Left lobe of liver (tissue), 2 donors: ENCODE measurements around the gene PCSK6. TPM values are rescaled to one million over a fixed set of nuclear protein-coding genes. Genes with fewer than 3 reads are reported as not detected.
A peak's percentile ranks its signal among the peaks of the same experiment; 100 is the strongest.
"Not testable (repeated sequence)": the region's sequence is repeated elsewhere in the genome, so short reads cannot be mapped to it uniquely, and the experiment has no call there.

ENCODE experiments used
- ATAC-seq: fragments of 200-7000 bp; cut with Tn5 transposase; one replicate; pipeline ENCODE4 v1.9.1; 2020; ENCODE audit warnings: mild to moderate bottlenecking, moderate library complexity
- DNase-seq: peaks from one replicate; pipeline ENCODE4 v3.0.0-alpha.2; 2020; ENCODE audit warnings: low spot score
- total RNA-seq: library from RNA; stranded (reverse); gene quantifications from one replicate; pipeline ENCODE4 v1.2.1, GENCODE V29; 2021
- donor health status: DM: no; HTN: no; CAD: no; lungs with moderate emphysema.
- donor health status: DM: no; HTN: yes; CAD: no.

Gene PCSK6
- total RNA-seq, 1 donor from 2014 or later = 180 TPM

GRCh38 chr15:101409621-101410020, 79.9 kb downstream of the PCSK6 start:
- DNase-seq (no peak), ATAC-seq (no peak)

DNA sequence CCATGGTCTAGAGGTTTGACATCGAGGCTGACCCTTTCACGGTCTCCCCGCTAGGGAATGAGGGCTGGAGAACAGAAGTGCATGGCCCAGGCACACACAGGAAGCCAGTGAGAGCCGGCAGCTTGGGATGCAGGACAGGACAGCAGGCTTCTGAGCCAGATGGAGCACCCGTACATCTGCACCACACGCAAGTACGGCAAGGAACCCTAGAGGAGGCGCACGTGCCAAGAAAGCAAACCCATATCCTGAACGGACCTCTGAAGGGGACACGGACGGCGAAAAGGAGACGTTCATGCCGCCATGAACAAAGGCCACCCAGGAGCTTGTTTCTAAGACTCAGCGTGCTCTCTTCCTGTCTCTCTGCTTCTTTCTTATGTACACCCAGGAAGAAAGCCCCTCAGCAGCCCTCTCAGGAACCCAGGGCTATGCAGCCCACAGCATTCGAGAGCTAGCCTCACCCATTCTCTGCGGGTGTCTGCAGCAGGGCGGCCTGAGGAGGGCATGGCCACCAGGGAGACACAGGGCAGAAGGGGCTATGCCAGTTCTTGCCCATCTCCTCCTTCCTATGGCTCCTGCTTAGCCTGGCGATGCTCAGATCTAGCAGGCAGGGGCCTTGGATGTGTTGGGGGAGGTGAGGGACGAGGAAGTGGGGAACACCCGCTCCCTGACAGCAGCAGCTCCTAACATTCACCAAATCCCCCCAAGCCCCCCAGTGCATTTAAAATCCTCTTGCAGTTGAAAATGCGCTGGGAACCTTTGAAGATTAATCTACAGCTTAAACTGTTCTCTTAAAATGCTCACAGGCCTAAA, 81.3 kb downstream of the PCSK6 start:
- ATAC-seq (no peak), DNase-seq (no peak)

DNA sequence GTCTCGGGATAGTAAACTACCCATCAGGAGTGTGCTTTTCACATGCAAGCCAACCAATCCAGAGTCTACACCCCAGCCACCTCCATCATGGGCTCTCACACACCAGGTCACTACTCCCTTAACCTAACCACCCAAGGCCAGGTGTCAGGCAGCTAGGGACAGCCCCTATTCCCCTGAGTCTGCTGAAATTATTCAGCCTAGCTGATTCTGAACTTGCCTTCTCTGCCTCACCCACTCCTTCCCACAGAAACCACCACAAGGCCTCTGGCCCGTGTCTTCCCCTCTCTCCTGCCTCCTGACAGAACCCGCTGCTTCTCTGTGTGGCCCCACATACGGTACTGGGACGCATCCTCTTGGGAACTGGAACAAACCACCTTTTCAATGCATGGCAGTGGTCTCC, 82.1 kb downstream of the PCSK6 start:
- peak; percentile 12 for ATAC-seq
- DNase-seq = no peak

- ATAC-seq (peak; percentile 15), DNase-seq (no peak)
These were observed 82.8 kb downstream of the PCSK6 start for GRCh38 chr15:101406526-101407195.

DNA sequence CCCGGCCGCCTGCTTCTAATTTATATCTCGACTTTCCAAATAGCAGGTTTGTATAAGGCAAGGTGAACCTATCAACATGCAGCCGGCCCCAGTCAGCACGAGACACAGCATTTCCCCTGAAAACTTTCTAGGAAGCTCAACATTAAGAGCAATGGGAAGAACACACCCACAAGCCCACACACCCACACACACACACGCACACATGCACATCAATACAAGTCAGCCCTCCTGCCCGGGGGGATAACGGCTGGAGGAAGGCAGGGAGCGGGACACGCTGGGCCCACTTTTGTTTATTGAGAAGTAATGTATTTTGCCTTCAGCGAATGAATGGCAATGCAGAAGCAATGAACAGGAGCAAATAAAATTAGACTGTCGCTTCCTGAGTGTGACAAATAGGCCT, 83.5 kb downstream of the PCSK6 start:
- ATAC-seq = no peak

GRCh38 chr15:101404245-101404644, 85.3 kb downstream of the PCSK6 start:
- ATAC-seq (peak; percentile 17), DNase-seq (no peak)

More for the DNA sequence above, 83.5 kb downstream of the PCSK6 start:
- no peak for DNase-seq

DNA sequence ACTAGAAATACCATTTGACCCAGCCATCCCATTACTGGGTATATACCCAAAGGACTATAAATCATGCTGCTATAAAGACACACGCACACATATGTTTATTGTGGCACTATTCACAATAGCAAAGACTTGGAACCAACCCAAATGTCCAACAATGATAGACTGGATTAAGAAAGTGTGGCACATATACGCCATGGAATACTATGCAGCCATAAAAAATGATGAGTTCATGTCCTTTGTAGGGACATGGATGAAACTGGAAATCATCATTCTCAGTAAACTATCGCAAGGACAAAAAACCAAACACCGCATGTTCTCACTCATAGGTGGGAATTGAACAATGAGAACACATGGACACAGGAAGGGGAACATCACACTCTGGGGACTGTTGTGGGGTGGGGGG, 86.6 kb downstream of the PCSK6 start:
- ATAC-seq, DNase-seq: not testable (repeated sequence)

GRCh38 chr15:101401286-101401685, 88.2 kb downstream of the PCSK6 start:
- no peak for DNase-seq
- ATAC-seq = peak; percentile 14

GRCh38 chr15:101399431-101399830, 90.1 kb downstream of the PCSK6 start:
- DNase-seq (no peak), ATAC-seq (no peak)

GRCh38 chr15:101398247-101398646, 91.3 kb downstream of the PCSK6 start:
- DNase-seq = no peak
- ATAC-seq = no peak

GRCh38 chr15:101397521-101398003, 91.9 kb downstream of the PCSK6 start:
- DNase-seq (peak; percentile 37), ATAC-seq (peak; percentile 10)

DNA sequence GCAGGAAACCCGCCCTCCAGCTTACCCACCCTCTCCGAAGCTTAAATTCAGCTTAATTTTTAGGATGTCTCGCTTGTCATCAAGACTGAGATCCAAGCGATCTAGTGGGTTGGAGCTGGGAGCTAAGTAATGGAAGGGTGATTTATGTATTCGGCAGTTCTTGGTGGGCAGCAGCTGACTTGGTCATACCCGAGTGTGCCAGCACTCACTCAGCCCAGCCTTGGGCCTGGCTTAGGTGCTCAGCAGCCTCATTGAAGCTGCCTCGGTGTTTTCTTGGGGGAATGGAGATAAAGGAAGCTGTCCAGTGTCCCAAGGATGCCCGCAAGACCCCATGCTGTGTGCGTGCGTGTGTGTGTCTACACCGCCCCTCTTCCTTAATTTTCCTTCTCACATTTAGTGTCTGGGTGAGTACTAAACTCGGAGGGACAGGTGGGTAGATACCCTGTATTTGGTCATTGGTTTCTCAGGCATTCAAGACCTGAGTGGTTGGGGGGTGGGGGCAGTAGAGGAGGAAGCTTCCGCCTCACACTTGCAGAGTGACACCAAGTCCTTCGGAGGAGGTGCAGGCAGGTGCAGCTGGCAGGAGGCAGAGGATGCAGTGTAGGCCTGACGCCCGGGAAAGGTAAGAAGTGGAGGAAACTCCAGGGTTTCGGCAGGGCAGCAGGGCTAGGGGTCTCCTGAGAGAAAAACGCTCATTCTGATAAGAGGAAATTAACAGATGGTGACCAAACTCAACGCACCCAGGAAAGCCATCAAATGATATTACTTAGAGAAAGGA, 92.8 kb downstream of the PCSK6 start:
- peak; percentile 31 for DNase-seq
- no peak for ATAC-seq

- peak; percentile 30 for DNase-seq
- ATAC-seq = no peak
These were observed 94.9 kb downstream of the PCSK6 start for GRCh38 chr15:101394654-101395053.

DNA sequence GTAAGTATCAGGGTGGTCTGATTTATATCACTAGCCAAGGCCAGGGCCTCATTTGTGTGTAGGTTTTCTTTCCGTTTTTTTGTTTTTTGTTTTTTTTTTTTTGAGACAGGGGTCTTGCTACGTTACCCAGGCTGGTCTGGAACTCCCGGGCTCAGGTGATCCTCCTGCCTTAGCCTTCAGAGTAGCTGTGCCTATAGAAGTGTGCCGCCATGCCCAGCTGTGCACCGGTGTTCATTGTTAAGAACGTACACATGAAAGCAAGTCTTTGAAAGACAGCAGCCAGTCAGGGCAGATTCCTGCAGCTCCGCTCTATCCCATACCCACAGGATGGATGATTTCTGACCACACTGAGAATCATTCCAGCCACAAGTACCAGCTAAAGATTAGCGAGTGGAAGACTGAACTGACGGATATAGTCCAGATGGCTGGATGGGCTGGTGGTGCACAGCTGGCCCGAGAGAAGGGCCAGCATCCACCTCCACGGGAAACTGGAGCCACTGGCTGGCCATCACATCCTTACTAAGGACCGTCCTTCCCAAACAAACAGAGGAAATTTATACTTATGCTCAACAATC, 95.4 kb downstream of the PCSK6 start:
- ATAC-seq (no peak), DNase-seq (peak; percentile 22)

DNA sequence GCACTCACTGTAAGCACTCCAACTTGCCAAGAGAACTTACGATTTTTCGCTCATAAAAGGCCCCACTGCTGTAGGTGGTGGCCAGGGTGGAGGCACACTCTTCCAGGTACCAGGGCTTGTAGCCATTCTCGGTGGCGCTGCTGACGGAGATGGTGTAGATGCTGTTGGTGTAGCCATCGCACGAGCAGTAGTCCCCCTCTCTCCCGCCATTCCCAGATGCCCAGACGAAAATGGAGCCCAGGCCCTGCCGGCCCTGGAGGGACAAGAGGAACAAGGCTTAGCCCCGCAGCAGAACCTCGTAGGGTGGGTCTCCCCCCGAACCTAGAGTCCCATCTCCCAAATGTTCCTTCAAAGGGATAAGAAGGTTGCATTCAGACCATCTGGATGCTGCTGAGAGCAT, 96.3 kb downstream of the PCSK6 start:
- ATAC-seq = no peak
- no peak for DNase-seq

DNA sequence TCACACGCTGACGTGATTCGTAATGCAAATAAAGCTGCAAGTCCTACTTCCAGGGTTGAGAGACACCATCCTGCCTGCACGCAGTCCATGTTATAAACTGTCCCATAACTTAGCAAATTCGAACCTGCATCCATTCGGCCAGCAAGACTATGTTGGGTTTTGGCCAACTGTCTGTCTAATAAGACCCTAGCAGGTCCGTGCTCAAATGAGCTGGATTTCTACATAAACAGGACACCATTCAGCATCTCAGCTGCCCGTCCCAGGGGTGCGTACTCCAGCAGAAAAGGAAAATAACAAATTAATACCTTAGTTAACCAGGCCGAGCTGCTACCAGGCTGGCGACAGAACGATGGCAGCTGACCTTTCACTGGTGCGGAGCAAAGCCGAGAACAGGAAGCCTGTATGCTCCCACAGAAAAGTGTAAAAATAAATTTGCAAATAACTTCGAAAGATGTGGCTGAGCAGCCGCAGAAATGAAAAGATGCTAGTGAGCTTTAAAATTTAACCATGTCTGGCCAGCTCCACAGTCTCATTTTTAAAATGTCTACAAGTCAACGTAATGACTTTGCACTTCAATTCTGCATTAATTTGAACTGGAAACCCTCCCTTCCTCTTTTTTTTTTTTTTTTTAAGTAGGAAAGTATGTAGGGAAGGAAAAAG, 97.4 kb downstream of the PCSK6 start:
- DNase-seq = no peak
- no peak for ATAC-seq

GRCh38 chr15:101391431-101391830, 98.1 kb downstream of the PCSK6 start:
- DNase-seq = no peak
- no peak for ATAC-seq

DNA sequence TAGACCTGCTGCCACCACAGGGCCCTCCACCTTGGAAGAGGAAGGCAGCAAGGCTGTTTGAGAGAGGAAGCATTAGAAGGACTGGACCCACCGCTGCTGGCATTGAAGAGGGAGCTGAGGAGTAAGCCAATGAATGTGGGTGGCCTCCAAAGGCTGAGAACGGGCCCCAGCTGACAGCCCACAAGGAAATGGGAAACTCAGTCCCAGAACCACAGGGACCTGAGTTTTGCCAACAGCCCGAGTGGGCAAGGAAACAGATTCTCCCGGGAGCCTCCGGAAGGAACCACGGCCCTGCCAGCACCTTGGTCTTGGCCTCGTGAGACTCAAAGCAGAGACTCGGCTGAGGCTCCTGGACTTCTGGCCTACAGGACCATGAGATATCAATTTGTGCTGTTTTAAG, 99.0 kb downstream of the PCSK6 start:
- no peak for DNase-seq
- ATAC-seq = no peak

- DNase-seq = no peak
- ATAC-seq = no peak
These were observed 99.4 kb downstream of the PCSK6 start for GRCh38 chr15:101390060-101390459.

DNA sequence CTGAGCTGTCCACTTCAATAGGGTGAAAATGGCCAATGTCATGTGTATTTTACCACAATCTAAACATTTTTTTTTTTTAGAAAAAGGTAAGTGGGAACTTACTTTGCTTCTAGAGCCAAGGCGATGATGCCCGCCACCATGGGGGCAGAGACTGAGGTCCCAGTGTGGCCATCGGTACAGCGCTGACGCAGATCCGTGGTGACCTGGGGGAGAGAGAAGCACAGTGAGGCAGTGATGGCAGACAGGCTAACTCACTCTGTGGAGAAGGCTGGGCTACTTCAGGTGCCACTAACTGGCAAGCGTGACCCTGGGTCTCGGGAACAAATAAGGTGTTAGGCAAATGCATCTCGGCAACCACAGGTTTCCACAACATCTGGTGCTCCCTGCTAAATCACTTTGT, 100.1 kb downstream of the PCSK6 start:
- DNase-seq (no peak), ATAC-seq (no peak)

DNA sequence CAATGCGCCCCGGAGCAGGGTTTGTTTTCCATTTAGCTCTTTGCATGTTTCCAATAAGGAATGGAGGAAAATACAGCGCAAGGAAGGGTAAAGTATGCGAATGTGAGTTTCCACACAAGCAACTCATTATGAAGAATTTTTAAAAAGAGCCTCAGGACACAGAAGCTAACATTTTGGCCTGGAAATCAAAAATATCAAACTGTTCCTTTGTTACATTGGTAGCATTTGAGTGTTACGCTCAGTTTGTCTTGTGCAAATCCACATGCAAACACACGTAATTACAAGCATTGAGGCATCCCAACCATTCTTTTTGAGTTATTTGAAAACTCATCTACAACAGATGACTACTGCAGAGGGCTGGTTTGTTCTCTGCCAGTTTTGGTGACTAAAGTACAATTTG, 101.5 kb downstream of the PCSK6 start:
- no peak for DNase-seq
- no peak for ATAC-seq
